NCI-H2029 treated with DMSO at 0.1 percent for 48 hours (cell line): Measurements from ENCODE around the gene LCMT2.

Experiments
- DNase-seq: peaks from one replicate; lab custom pipeline; 2025; lab: John Stamatoyannopoulos, UW

Gene LCMT2

DNA sequence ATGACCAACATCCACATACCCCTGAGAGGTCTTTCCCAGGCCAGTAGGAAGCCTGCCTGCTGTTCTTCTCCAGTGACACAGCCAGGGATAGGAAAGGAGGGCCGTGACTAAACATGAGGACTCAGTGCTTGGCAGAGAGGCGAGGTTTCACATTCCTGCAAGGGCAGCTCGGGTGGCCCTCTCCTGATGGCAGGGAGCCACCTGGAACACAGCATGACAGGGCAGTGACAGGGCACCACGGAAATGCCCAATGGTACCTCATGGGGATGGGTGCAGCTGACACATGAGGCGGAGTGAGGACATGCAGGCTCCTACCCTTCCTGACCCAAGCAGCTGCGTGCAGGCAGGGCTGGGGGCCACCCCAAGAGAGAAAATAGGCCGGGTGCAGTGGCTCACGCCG, 56.2 kb downstream of the LCMT2 start:
- DNase-seq, result no peak
